IPS-18a (cell line): Measurements from ENCODE around the gene RNF213.

Source experiments
- H3K27ac ChIP-seq: one replicate; pipeline ENCODE4 v1.5.1; 2013; ENCODE audit warnings: low read length
- H3K27me3 ChIP-seq: one replicate; pipeline ENCODE4 v1.6.1; 2013; ENCODE audit warnings: mild to moderate bottlenecking, low read length; ENCODE audit not compliant: control insufficient read depth, insufficient read depth
- H3K36me3 ChIP-seq: one replicate; pipeline ENCODE4 v1.6.1; 2013; ENCODE audit warnings: low read depth, low read length; ENCODE audit not compliant: control insufficient read depth
- H3K4me1 ChIP-seq: one replicate; pipeline ENCODE4 v1.6.1; 2013; ENCODE audit warnings: low read depth, low read length; ENCODE audit not compliant: control insufficient read depth
- H3K4me3 ChIP-seq: one replicate; pipeline ENCODE4 v1.5.1; 2013; ENCODE audit warnings: low read length
- H3K9ac ChIP-seq: one replicate; pipeline ENCODE4 v1.6.1; 2013; ENCODE audit warnings: mild to moderate bottlenecking, low read length, moderate library complexity
- H3K9me3 ChIP-seq: one replicate; pipeline ENCODE4 v1.6.1; 2013; ENCODE audit warnings: low read depth, low read length; ENCODE audit not compliant: control insufficient read depth

Gene RNF213

DNA sequence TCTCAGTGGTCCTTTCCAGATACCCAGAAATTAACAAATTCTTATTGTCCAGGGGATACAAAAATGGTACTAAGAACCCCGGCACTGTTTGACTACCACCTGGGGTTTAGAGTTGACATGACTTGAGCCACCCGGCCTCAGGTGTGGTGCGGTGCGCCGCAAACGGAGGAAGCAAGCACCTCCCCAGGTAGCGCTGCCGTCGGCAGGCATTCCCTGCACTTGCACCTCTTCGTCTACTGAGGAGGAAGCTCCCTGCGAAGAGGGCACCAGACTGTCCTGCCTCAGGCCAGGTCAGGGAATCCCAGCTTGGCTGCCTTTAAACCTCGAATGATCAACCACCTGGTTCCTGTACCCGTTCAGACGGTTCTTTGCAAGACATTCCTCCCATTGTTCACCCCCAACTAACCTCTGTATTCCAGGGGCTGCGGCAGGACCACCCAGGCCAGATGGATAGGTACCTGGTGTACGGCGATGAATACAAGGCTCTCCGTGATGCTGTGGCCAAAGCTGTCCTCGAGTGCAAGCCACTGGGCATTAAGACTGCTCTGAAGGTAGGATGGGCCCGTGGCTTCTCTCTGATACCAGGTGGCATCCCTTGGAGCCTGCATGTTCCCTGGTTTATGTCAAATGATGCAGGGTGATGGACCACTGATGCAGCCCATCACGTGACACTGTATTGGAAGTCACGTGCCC, 113.5 kb downstream of the RNF213 start:
- H3K9me3 ChIP-seq = no peaks in the 10 kb centered on the region
- H3K36me3 ChIP-seq = peaks cover 61% of the 10 kb centered on the region

DNA sequence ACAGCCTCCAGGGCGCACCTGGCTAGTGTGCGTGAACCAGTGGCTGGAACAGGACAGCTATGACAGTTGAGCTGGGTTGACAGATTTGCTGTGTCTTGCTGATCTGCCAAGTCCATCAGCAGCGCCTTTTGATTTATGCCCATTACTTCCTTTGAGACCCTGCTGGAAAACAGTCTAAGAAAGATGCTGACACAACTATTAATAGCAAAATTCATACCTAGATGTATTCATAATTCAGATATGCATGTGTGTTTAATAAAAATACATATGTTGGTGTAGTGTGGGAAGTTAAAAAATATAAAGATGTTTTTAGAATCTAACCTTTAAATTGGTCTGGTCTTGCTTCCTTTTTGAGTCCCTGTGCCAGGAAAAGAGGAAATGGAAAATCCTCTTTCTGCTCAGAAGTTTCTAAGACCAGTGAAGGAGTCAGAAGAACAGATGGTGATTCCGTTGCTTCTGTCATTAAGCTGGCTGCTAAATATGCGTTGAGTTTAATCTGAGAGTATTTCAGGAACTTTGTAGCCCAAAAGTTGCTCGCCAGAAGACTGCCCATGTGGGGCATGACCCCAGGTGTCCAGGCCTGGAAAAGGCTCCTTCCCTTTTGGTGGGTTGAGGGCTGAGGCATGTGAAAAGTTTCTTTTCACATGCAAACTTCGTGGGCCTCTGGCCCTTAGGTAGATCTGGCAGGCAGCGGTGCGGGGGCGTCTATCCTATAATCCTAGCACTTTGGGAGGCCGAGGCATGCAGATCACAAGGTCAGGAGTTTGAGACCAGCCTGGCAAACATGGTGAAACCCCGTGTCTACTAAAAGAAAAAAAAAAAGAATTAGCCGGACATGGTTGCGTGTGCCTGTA, 114.3 kb downstream of the RNF213 start:
- no peak overlapping the region for H3K9ac ChIP-seq
- peaks cover 6% of the 10 kb centered on the region for H3K4me1 ChIP-seq
- no peak overlapping the region for H3K4me3 ChIP-seq
- H3K27ac ChIP-seq = no peak overlapping the region
- H3K27me3 ChIP-seq = no peaks in the 10 kb centered on the region
- H3K9me3 ChIP-seq = no peaks in the 10 kb centered on the region
- H3K36me3 ChIP-seq = peaks cover 61% of the 10 kb centered on the region

More for the DNA sequence above, 113.5 kb downstream of the RNF213 start:
- Histone ChIP-seq H3K27me3 (no peaks in the 10 kb centered on the region), H3K4me1 (peaks cover 6% of the 10 kb centered on the region), H3K4me3 (no peak overlapping the region), H3K9ac (no peak overlapping the region), H3K27ac (no peak overlapping the region)

- no peak overlapping the region for H3K27ac ChIP-seq
- no peaks in the 10 kb centered on the region for H3K9me3 ChIP-seq
- H3K4me3 ChIP-seq = no peak overlapping the region
- H3K9ac ChIP-seq = no peak overlapping the region
- H3K27me3 ChIP-seq = no peaks in the 10 kb centered on the region
- peaks cover 69% of the 10 kb centered on the region for H3K36me3 ChIP-seq
- peaks cover 6% of the 10 kb centered on the region for H3K4me1 ChIP-seq
Measured at GRCh38 chr17:80376531-80376930, 115.9 kb downstream of the RNF213 start.

GRCh38 chr17:80377798-80378197, 117.1 kb downstream of the RNF213 start:
- H3K9me3 ChIP-seq = no peaks in the 10 kb centered on the region
- no peaks in the 10 kb centered on the region for H3K27me3 ChIP-seq
- peaks cover 70% of the 10 kb centered on the region for H3K36me3 ChIP-seq
- H3K4me1 ChIP-seq = peaks cover 6% of the 10 kb centered on the region
- H3K9ac ChIP-seq = no peak overlapping the region
- no peak overlapping the region for H3K27ac ChIP-seq
- H3K4me3 ChIP-seq = no peak overlapping the region

- Histone ChIP-seq H3K27ac (no peak overlapping the region), H3K9me3 (no peaks in the 10 kb centered on the region), H3K9ac (no peak overlapping the region), H3K4me3 (no peak overlapping the region), H3K36me3 (peaks cover 73% of the 10 kb centered on the region), H3K27me3 (no peaks in the 10 kb centered on the region), H3K4me1 (peaks cover 6% of the 10 kb centered on the region)
Measured at GRCh38 chr17:80379348-80379747, 118.7 kb downstream of the RNF213 start.

GRCh38 chr17:80380068-80380467, 119.4 kb downstream of the RNF213 start:
- H3K4me1 ChIP-seq = peaks cover under 1% of the 10 kb centered on the region
- no peak overlapping the region for H3K27ac ChIP-seq
- peaks cover 75% of the 10 kb centered on the region for H3K36me3 ChIP-seq
- H3K4me3 ChIP-seq = no peak overlapping the region
- H3K9me3 ChIP-seq = no peaks in the 10 kb centered on the region
- no peaks in the 10 kb centered on the region for H3K27me3 ChIP-seq
- H3K9ac ChIP-seq = no peak overlapping the region

DNA sequence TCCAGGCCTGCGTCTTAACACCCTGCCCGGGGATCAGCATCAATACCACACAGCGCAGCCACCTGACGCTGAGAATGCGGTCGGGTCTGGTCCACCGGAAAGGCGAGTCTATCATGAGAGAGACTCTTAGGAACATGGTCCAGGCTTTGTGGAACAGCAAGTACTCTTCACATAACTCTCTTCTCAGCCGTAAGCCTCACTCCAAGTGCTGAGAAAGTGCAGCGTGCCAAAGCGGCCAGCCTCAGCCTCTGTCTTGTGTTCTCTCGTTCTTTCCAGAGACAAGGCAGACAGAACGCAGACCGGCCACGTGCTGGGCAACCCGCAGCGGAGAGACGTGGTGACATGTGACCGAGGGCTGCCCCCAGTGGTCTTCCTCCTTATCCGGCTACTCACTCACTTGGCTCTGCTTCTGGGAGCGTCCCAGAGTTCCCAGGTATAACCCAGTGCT, 119.9 kb downstream of the RNF213 start:
- no peak overlapping the region for H3K9ac ChIP-seq
- H3K36me3 ChIP-seq = peaks cover 79% of the 10 kb centered on the region
- no peaks in the 10 kb centered on the region for H3K27me3 ChIP-seq
- no peak overlapping the region for H3K27ac ChIP-seq
- no peaks in the 10 kb centered on the region for H3K9me3 ChIP-seq
- no peaks in the 10 kb centered on the region for H3K4me1 ChIP-seq
- H3K4me3 ChIP-seq = no peak overlapping the region

GRCh38 chr17:80381416-80381923, 120.8 kb downstream of the RNF213 start:
- no peaks in the 10 kb centered on the region for H3K4me1 ChIP-seq
- no peaks in the 10 kb centered on the region for H3K27me3 ChIP-seq
- no peaks in the 10 kb centered on the region for H3K9me3 ChIP-seq
- H3K4me3 ChIP-seq = no peak overlapping the region
- no peak overlapping the region for H3K27ac ChIP-seq
- no peak overlapping the region for H3K9ac ChIP-seq
- H3K36me3 ChIP-seq = peaks cover 80% of the 10 kb centered on the region

GRCh38 chr17:80382446-80382845, 121.8 kb downstream of the RNF213 start:
- Histone ChIP-seq H3K9ac (no peak overlapping the region), H3K4me1 (no peaks in the 10 kb centered on the region), H3K9me3 (no peaks in the 10 kb centered on the region), H3K27ac (no peak overlapping the region), H3K4me3 (no peak overlapping the region), H3K36me3 (peaks cover 74% of the 10 kb centered on the region), H3K27me3 (no peaks in the 10 kb centered on the region)

GRCh38 chr17:80382956-80383355, 122.3 kb downstream of the RNF213 start:
- no peaks in the 10 kb centered on the region for H3K9me3 ChIP-seq
- H3K4me1 ChIP-seq = no peaks in the 10 kb centered on the region
- no peak overlapping the region for H3K27ac ChIP-seq
- peaks cover 69% of the 10 kb centered on the region for H3K36me3 ChIP-seq
- H3K27me3 ChIP-seq = no peaks in the 10 kb centered on the region
- no peak overlapping the region for H3K4me3 ChIP-seq
- no peak overlapping the region for H3K9ac ChIP-seq

GRCh38 chr17:80384078-80384960, 123.7 kb downstream of the RNF213 start:
- H3K4me3 ChIP-seq = no peak overlapping the region
- no peaks in the 10 kb centered on the region for H3K9me3 ChIP-seq
- no peak overlapping the region for H3K27ac ChIP-seq
- no peaks in the 10 kb centered on the region for H3K27me3 ChIP-seq
- no peaks in the 10 kb centered on the region for H3K4me1 ChIP-seq
- H3K9ac ChIP-seq = no peak overlapping the region
- peaks cover 69% of the 10 kb centered on the region for H3K36me3 ChIP-seq
